Measurements from ENCODE around the gene PLEKHD1. TPM values are rescaled to one million over a fixed set of nuclear protein-coding genes. Genes with fewer than 3 reads are reported as not detected.

Gene PLEKHD1
- total and polyA plus RNA-seq, 8 donors = 0.03 to 0.19 (median 0.08) TPM; not detected in 2

- peak; percentile 6 to 39 (median 18) for ATAC-seq
- intact Hi-C loops (cut with DNase I) = no loop called here
- Histone ChIP-seq H3K27me3 (peaks cover 0 to 39% (median 4%) of the 10 kb centered on the region in 4 donors), H3K9me3 (no peaks in the 10 kb centered on the region), H3K27ac (no peak overlapping the region), H3K36me3 (no peaks in the 10 kb centered on the region), H3K4me3 (peak overlapping the region; percentile 12 to 52 (median 30)), H3K4me1 (peaks cover 0 to 7% (median 6%) of the 10 kb centered on the region in 3 donors)
- TF ChIP-seq CTCF (IDR thresholded peaks at IDR 0.05) = no peak
- peak in 2 of 6 donors; percentile 61 to 69 for DNase-seq
- FAIRE-seq = no peak
- 14 to 18% methylated on average over 51 to 62 of the region's 62 CpGs for WGBS, 2 donors
Measured at GRCh38 chr14:69571449-69572029, 87.0 kb downstream of the PLEKHD1 start.

GRCh38 chr14:69572030-69572840 is 87.7 kb downstream of the PLEKHD1 start:
- intact Hi-C loops (cut with DNase I) = no loop called here
- Histone ChIP-seq H3K4me1 (peaks cover 0 to 7% (median 6%) of the 10 kb centered on the region in 3 donors), H3K27me3 (peaks cover 0 to 39% (median 4%) of the 10 kb centered on the region in 4 donors), H3K36me3 (no peaks in the 10 kb centered on the region), H3K27ac (no peak overlapping the region), H3K4me3 (peak overlapping the region; percentile 12 to 52 (median 30)), H3K9me3 (no peaks in the 10 kb centered on the region)
- peak; percentile 48 to 69 (median 58) for ATAC-seq
- TF ChIP-seq CTCF (IDR thresholded peaks at IDR 0.05) = no peak
- 10 to 15% methylated on average over 88 to 112 of the region's 112 CpGs for WGBS, 2 donors
- DNase-seq = peak in 5 of 6 donors; percentile 14 to 74 (median 42)
- FAIRE-seq = no peak

- intact Hi-C loops (cut with DNase I) = no loop called here
- ATAC-seq (no peak), FAIRE-seq (no peak), DNase-seq (no peak)
- WGBS, 2 donors = 31 to 33% methylated on average over 36 to 40 of the region's 40 CpGs
- Histone ChIP-seq H3K4me1 (peaks cover 0 to 7% (median 6%) of the 10 kb centered on the region in 3 donors), H3K4me3 (peak overlapping the region in 1 of 4 donors; percentile 52), H3K27ac (no peak overlapping the region), H3K27me3 (peaks cover 0 to 39% (median 4%) of the 10 kb centered on the region in 4 donors), H3K9me3 (no peaks in the 10 kb centered on the region), H3K36me3 (no peaks in the 10 kb centered on the region)
- TF ChIP-seq CTCF (IDR thresholded peaks at IDR 0.05) = no peak
Measured at GRCh38 chr14:69572841-69573135, 88.3 kb downstream of the PLEKHD1 start.

- intact Hi-C loops (cut with DNase I) = no loop called here
- ATAC-seq (no peak), DNase-seq (peak in 2 of 6 donors; percentile 58 to 69), FAIRE-seq (no peak)
- WGBS, 2 donors = 25 to 32% methylated on average over 51 of the region's 51 CpGs
- Histone ChIP-seq H3K36me3 (no peaks in the 10 kb centered on the region), H3K9me3 (no peaks in the 10 kb centered on the region), H3K4me1 (peaks cover 0 to 7% (median 6%) of the 10 kb centered on the region in 3 donors), H3K27ac (no peak overlapping the region), H3K4me3 (no peak overlapping the region), H3K27me3 (peaks cover 0 to 39% (median 4%) of the 10 kb centered on the region in 4 donors)
- TF ChIP-seq CTCF (IDR thresholded peaks at IDR 0.05) = no peak
Measured at GRCh38 chr14:69573205-69573830, 88.8 kb downstream of the PLEKHD1 start.
